Activated CD4-positive, alpha-beta memory T cell treated with anti-CD3 and anti-CD28 coated beads, Interleukin-2, amount 10 ng/mL, durations not matched to agents 7 days and 5 days (primary cell): ENCODE data around the gene SOAT1. TPM values are rescaled to one million over a fixed set of nuclear protein-coding genes. Genes with fewer than 3 reads are reported as not detected.
"Not testable (repeated sequence)": the region's sequence is repeated elsewhere in the genome, so short reads cannot be mapped to it uniquely, and the experiment has no call there.

Experiments
- CTCF ChIA-PET: fragments of 350-600 bp; sonication (Branson Sonifier 250); formaldehyde crosslinking; loops from one replicate; lab custom pipeline; 2021; ENCODE audit warnings: antibody characterized with exemption, inconsistent platforms; lab: Charles Lee
- POLR2A ChIA-PET: fragments of 350-600 bp; sonication (Branson Sonifier 250); formaldehyde crosslinking; loops from one replicate; lab custom pipeline; 2021; ENCODE audit warnings: antibody characterized with exemption; lab: Charles Lee
- DNase-seq: peaks from one replicate; pipeline ENCODE4 v3.0.0-alpha.2; 2020
- H3K27ac Mint-ChIP-seq: one replicate; pipeline ENCODE4 v1.8.0; 2021; ENCODE audit warnings: mild to moderate bottlenecking, mixed read lengths
- H3K27me3 Mint-ChIP-seq: one replicate; pipeline ENCODE4 v1.8.0; 2021; ENCODE audit warnings: mixed read lengths
- H3K36me3 Mint-ChIP-seq: one replicate; pipeline ENCODE4 v1.8.0; 2021; ENCODE audit warnings: low read depth, mixed read lengths
- H3K4me1 Mint-ChIP-seq: one replicate; pipeline ENCODE4 v1.8.0; 2021; ENCODE audit warnings: mixed read lengths
- H3K4me3 Mint-ChIP-seq: one replicate; pipeline ENCODE4 v1.8.0; 2021; ENCODE audit warnings: mild to moderate bottlenecking, mixed read lengths
- H3K9me3 Mint-ChIP-seq: one replicate; pipeline ENCODE4 v1.8.0; 2021; ENCODE audit warnings: mixed read lengths
- total RNA-seq, 2 experiments: library from RNA; stranded (reverse); gene quantifications; one replicate each; pipeline ENCODE4 v1.2.3, GENCODE V29; 2021

SOAT1 gene
- total RNA-seq, 2 experiments from 2014 or later: 55.7 to 58.3 TPM

DNA sequence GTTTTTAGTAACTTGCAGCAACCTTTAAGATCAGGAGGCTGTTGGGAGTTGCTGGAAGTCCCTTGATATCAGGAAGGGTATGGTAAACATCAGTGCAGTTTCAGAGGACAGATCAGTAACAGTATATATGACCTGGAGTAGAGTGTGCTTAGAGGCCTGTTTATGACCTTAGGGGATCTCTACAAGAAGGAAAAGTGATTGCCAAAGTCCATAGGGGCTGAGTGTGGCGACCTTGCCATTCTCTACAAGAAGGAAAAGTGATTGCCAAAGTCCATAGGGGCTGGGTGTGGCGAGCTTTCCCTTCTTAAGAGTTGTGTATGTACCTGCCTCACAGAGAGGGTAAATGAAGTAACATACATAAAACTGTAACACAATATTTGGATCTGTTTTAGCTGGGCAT lies 43.7 kb downstream of the SOAT1 start:
- POLR2A ChIA-PET: interaction anchor here (0.7 kb wide), 1 partner anchor 28 kb away, joined by 3 read pairs; no protein-coding TSS in a partner anchor
- DNase-seq: no peak
- CTCF ChIA-PET: no interaction called here
- H3K27me3 Mint-ChIP-seq: no peaks in the 10 kb centered on the region
- peaks cover 31% of the 10 kb centered on the region for H3K36me3 Mint-ChIP-seq
- H3K27ac Mint-ChIP-seq: no peak overlapping the region
- no peak overlapping the region for H3K4me3 Mint-ChIP-seq
- no peaks in the 10 kb centered on the region for H3K9me3 Mint-ChIP-seq
- H3K4me1 Mint-ChIP-seq: peaks cover 5% of the 10 kb centered on the region

DNA sequence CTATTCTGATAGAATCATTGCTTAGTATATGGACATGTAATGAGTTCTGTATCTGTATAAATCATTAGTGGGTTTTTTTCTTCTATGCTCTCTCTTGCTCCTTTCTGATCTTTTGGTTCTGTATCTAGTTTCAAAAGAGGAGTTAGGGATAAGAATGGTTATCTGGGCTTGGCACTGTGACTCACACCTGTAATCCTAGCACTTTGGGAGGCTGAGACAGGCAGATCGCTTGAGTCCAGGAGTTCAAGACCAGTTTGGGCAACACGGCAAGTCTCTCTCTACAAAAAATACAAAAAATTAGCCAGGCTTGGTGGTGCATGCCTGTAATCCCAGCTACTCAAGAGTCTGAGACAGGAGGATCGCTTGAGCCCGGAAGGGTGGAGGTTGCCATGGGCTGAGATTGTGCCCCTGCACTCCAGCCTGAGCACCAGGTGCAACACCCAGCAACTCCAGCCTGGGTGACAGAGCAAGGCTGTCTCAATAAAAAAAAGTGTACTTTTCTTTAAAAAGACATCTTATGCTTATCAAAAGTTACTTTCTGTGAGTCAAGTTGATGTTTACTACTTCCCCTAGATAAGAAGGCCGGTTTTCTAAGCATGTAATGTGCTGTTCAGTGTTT lies 44.5 kb downstream of the SOAT1 start:
- Mint-ChIP-seq H3K27ac (no peak overlapping the region), H3K4me1 (peaks cover 5% of the 10 kb centered on the region), H3K9me3 (no peaks in the 10 kb centered on the region), H3K27me3 (no peaks in the 10 kb centered on the region), H3K36me3 (peaks cover 37% of the 10 kb centered on the region), H3K4me3 (no peak overlapping the region)
- DNase-seq: no peak
- ChIA-PET CTCF (no interaction called here), POLR2A (no interaction called here)

DNA sequence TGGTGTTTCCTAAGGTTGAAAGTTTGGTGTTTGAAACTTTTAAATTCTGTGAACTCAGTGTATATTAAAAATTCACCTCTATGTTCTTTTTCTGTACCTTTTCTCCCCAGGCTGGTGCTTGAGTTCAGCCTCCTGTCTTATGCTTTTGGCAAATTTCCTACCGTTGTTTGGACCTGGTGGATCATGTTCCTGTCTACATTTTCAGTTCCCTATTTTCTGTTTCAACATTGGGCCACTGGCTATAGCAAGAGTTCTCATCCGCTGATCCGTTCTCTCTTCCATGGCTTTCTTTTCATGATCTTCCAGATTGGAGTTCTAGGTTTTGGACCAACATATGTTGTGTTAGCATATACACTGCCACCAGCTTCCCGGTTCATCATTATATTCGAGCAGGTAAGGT lies 47.3 kb downstream of the SOAT1 start:
- Mint-ChIP-seq H3K9me3 (no peaks in the 10 kb centered on the region), H3K36me3 (peaks cover 41% of the 10 kb centered on the region), H3K27me3 (no peaks in the 10 kb centered on the region), H3K27ac (no peak overlapping the region), H3K4me3 (no peak overlapping the region), H3K4me1 (peaks cover 2% of the 10 kb centered on the region)
- no peak for DNase-seq
- ChIA-PET POLR2A (no interaction called here), CTCF (no interaction called here)

DNA sequence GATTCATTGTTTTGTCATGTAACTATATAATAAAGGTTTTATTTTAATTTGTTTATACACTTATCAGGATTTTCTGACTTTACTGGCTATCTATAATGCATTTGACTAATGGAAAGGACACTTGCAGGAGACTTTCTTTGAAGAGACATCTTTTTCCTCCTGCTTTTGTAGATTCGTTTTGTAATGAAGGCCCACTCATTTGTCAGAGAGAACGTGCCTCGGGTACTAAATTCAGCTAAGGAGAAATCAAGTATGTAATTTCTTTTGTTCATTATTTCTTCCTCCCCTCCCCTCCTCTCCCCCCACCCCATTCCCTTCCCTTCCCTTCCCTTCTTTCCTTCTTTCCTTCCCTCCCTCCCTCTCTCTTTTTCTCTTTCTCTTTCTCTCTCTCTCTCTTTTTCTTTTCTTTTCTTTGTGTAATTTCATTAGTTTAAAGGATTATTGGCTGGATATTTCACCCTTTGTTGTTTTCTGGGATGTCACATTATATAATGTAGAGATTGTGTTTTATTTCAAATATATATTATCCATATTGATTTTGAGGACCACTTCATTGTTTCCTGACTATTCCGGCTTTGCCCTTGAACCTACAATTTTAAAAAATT lies 48.4 kb downstream of the SOAT1 start:
- peaks cover 2% of the 10 kb centered on the region for H3K4me1 Mint-ChIP-seq
- no peaks in the 10 kb centered on the region for H3K27me3 Mint-ChIP-seq
- no peak for DNase-seq
- H3K4me3 Mint-ChIP-seq: no peak overlapping the region
- CTCF ChIA-PET: no interaction called here
- H3K9me3 Mint-ChIP-seq: no peaks in the 10 kb centered on the region
- POLR2A ChIA-PET: no interaction called here
- H3K27ac Mint-ChIP-seq: no peak overlapping the region
- peaks cover 43% of the 10 kb centered on the region for H3K36me3 Mint-ChIP-seq

DNA sequence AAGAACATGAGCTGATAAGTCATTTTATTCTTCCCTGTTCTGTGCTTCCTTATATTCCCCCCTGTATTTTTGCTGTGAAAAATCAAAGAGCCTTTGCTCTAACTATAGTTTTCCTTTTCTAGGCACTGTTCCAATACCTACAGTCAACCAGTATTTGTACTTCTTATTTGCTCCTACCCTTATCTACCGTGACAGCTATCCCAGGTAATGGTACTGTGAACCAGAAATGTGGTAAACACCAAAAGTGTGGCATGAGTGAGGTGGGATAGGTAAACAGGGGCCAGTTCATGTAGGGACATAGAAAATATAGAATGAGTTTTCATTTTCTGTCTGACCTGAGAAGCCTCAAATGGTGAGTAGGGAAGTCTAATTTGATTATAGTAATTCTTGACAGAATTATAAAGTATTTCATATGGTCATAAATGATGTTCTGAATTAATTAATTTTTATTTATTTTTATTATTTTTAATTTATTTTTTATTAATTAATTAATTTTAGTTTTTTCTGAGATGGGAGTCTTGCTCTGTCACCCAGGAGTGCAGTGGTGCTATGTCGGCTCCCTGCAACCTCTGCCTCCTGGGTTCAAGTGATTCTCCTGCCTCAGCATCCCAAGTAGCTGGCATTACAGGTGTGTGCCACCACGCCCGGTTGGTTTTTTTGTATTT lies 49.3 kb downstream of the SOAT1 start:
- POLR2A ChIA-PET: no interaction called here
- no peak overlapping the region for H3K4me3 Mint-ChIP-seq
- no peaks in the 10 kb centered on the region for H3K27me3 Mint-ChIP-seq
- no peaks in the 10 kb centered on the region for H3K9me3 Mint-ChIP-seq
- H3K36me3 Mint-ChIP-seq: peaks cover 47% of the 10 kb centered on the region
- DNase-seq: no peak
- no peak overlapping the region for H3K27ac Mint-ChIP-seq
- peaks cover 2% of the 10 kb centered on the region for H3K4me1 Mint-ChIP-seq
- CTCF ChIA-PET: no interaction called here

DNA sequence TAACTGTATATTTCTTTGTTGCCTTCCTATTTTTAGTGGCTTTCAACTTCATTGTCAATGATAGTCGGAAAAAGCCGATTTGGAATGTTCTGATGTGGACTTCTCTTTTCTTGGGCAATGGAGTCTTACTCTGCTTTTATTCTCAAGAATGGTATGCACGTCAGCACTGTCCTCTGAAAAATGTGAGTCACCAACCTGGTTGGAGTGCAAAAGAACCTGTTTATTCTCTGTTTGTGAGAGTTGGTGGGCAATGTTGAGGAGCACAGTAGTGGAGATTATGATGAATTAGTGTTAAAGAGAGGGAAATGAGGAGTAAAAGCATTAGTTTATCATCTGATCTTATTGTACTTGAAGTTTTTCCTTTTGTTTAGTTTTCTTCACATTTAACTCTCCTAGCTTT lies 57.7 kb downstream of the SOAT1 start:
- no peak overlapping the region for H3K4me3 Mint-ChIP-seq
- POLR2A ChIA-PET: no interaction called here
- peaks cover 10% of the 10 kb centered on the region for H3K4me1 Mint-ChIP-seq
- no peaks in the 10 kb centered on the region for H3K9me3 Mint-ChIP-seq
- CTCF ChIA-PET: no interaction called here
- peaks cover 66% of the 10 kb centered on the region for H3K36me3 Mint-ChIP-seq
- DNase-seq: no peak
- H3K27ac Mint-ChIP-seq: no peak overlapping the region
- no peaks in the 10 kb centered on the region for H3K27me3 Mint-ChIP-seq

DNA sequence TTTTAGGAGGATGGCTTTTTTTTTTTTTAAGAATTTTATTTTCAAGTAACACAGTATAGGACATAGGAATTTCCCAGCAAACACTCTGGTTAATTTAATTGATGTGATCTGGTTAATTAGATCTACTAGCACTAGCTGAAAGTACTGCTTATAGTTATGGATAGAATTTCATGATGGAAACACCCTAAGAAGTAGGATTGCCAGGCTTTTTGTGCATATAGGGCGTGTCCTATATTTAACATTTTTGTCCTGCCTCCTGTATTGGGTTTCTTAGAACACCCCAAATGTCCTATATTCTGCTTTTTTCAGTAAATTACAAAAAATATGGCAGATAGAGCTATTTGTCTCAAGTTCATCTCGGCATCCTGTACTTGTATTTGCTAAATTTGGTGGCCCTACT lies 58.6 kb downstream of the SOAT1 start:
- Mint-ChIP-seq H3K27me3 (no peaks in the 10 kb centered on the region), H3K4me3 (no peak overlapping the region), H3K36me3 (peaks cover 64% of the 10 kb centered on the region), H3K27ac (no peak overlapping the region), H3K9me3 (no peaks in the 10 kb centered on the region), H3K4me1 (peaks cover 10% of the 10 kb centered on the region)
- DNase-seq: no peak
- CTCF ChIA-PET: interaction anchor here (1.2 kb wide), 1 partner anchor 232 kb away, joined by 3 read pairs; no protein-coding TSS in a partner anchor
- POLR2A ChIA-PET: interaction anchor here (1.3 kb wide), 1 partner anchor 13 kb away, joined by 3 read pairs; the partner anchor contains the start of gene AXDND1

DNA sequence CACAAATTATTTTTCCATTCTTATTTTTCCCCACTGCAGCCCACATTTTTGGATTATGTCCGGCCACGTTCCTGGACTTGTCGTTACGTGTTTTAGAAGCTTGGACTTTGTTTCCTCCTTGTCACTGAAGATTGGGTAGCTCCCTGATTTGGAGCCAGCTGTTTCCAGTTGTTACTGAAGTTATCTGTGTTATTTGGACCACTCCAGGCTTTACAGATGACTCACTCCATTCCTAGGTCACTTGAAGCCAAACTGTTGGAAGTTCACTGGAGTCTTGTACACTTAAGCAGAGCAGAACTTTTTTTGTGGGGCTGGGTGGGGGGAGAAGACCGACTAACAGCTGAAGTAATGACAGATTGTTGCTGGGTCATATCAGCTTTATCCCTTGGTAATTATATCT lies 59.9 kb downstream of the SOAT1 start:
- Mint-ChIP-seq H3K4me3 (no peak overlapping the region), H3K27ac (no peak overlapping the region), H3K9me3 (no peaks in the 10 kb centered on the region), H3K27me3 (no peaks in the 10 kb centered on the region), H3K36me3 (peaks cover 52% of the 10 kb centered on the region), H3K4me1 (peaks cover 10% of the 10 kb centered on the region)
- no peak for DNase-seq
- ChIA-PET CTCF (no interaction called here), POLR2A (interaction anchor here (0.9 to 1.0 kb wide), 2 partner anchors 12 to 59 kb away, joined by 4 to 5 read pairs; partner anchors contain the start of gene AXDND1)

DNA sequence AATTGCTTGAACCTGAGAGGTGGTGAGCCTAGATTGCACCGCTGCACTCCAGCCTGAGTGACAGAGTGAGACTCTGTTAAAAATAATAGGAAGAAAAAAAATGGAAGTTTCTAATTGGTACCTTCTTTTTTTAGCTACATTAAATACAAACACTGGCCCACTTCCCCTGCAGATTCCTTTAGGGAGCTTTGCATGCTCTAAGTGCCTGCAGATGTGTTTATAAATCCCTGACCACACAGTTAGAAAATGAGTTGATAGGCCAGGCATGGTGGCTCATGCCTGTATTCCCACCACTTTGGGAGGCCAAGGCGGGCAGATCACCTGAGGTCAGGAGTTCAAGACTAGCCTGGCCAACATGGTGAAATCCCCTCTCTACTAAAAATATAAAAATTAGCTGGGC lies 68.0 kb downstream of the SOAT1 start:
- DNase-seq, POLR2A ChIA-PET, H3K4me3 Mint-ChIP-seq, H3K36me3 Mint-ChIP-seq, H3K9me3 Mint-ChIP-seq, H3K27me3 Mint-ChIP-seq, H3K27ac Mint-ChIP-seq, CTCF ChIA-PET: not testable (repeated sequence)
- H3K4me1 Mint-ChIP-seq: peaks cover 11% of the 10 kb centered on the region

DNA sequence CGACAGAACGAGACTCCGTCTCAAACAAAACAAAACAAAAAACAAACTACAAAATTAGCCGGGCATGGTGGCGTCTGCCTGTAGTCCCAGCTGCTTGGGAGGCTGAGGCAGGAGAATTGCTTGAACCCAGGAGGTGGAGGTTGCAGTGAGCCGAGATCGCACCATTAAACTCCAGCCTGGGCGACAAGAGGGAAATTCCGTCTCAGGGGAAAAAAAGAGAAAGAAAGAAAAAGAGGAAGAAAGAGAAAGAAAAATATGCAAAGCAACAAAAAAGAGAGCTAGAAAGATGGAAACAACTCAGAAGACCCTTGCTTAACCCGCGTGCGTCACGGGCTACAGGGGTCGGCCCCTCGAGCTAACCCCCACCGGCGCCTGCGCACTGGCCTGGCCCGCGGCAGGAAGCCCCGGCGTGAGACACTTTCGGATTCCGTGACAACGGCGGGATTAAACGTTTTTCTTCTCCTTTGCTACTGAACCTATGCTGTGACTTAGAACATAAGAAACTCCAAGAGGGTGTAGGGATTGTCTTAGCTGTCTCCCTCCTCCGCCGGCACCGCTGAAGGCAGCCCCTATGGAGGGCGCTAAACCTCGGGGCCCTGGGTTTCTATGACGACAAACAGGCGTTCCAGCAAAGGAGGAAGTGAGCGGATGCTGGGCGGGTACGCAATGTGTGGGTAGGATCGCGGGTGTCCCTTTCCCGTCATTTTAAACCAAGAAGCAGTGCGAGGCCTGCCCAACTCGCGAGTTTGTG lies 71.9 kb downstream of the SOAT1 start, which contains the start of gene AXDND1:
Gene AXDND1, plus strand, starts transcription at position 630 of the 751 bp plus-strand sequence. CDS start 539 bp downstream, outside the sequence.
- H3K36me3 Mint-ChIP-seq: no peaks in the 10 kb centered on the region
- no peaks in the 10 kb centered on the region for H3K27me3 Mint-ChIP-seq
- H3K27ac Mint-ChIP-seq: peak within 1 kb of the TSS; percentile 99
- ChIA-PET CTCF (interaction anchor here (0.7 to 4.6 kb wide), 7 partner anchors 10 to 286 kb away, joined by 3 to 33 read pairs (median 3); partner anchors contain the start of gene SOAT1), POLR2A (interaction anchor here (0.7 to 1.9 kb wide), 12 partner anchors 10 to 284 kb away, joined by 3 to 22 read pairs (median 3); partner anchors contain the start of genes SOAT1 and TOR3A)
- H3K4me3 Mint-ChIP-seq: peak within 1 kb of the TSS; percentile 95
- H3K4me1 Mint-ChIP-seq: peaks cover 13% of the 10 kb centered on the region
- no peaks in the 10 kb centered on the region for H3K9me3 Mint-ChIP-seq
- DNase-seq: peak; percentile 91

DNA sequence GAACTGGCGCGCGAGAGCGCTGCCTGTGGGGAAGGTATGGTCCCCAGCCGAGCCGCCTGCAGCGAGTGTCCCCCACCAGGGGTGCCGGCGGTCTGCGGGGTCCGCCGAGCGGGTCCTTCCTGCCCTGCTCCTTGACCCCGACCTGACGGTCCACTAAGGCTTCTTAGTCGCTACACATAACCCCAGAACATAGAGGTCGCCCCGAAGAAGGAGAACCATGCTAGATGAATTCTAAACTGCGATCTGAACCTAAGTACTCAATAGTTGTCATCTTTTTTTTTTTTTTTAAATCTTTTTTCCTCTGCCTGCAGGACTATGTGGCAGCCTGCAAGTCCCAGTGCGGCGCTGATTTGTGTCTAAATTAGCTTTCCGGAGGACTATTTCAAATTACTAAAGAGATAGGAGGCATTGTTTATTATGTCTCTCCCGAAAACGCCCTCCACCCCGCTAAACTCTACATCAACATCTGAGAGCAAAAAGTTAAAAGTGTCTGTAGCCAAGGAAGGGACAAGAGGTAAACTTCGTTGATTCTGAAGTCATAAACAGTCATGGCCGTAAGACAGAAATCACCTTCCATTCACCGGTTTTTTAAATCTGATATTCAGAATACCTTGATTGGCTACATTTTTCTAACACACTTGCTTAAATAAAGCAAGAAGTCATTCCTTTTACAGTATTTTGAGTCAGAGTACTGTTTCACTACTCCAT lies 72.7 kb downstream of the SOAT1 start:
- CTCF ChIA-PET: interaction anchor here (1.0 to 4.6 kb wide), 5 partner anchors 72 to 287 kb away, joined by 3 to 33 read pairs (median 3); partner anchors contain the start of gene SOAT1
- POLR2A ChIA-PET: interaction anchor here (1.0 to 1.9 kb wide), 9 partner anchors 10 to 285 kb away, joined by 3 to 22 read pairs (median 3); partner anchors contain the start of genes SOAT1 and TOR3A
- Mint-ChIP-seq H3K27ac (peak overlapping the region; percentile 99), H3K4me1 (peaks cover 13% of the 10 kb centered on the region), H3K36me3 (no peaks in the 10 kb centered on the region), H3K4me3 (peak overlapping the region; percentile 95), H3K27me3 (no peaks in the 10 kb centered on the region), H3K9me3 (no peaks in the 10 kb centered on the region)
- DNase-seq: no peak

DNA sequence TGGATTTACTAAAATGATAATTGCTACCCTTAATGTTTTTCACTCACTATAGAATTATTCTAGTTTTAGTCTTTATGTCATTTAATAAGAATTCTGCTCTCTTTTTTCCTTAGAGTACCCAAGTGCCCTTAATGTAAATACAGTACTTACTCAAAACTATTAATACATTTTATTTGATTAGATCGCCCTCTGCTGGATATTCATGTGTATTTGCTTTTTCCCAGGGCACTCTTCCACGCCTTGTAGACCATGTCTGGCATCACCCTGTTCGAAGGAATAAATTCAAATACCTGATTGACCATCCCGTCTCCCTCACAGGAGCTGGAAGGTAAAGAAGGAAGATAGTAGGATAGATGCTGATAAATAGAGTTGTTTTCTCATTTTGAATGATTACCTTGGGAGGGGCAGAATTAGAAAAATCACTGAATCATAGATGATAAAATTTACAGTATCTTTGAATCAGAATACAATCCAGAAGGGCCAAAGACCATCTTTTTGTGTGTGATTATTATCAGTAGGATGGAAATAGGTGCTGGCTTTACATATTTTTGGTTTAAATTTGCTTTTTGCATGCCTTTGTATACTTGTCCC lies 76.2 kb downstream of the SOAT1 start:
- no peaks in the 10 kb centered on the region for H3K36me3 Mint-ChIP-seq

More for the DNA sequence above, 76.2 kb downstream of the SOAT1 start:
- peak; percentile 30 for DNase-seq
- POLR2A ChIA-PET: no interaction called here
- Mint-ChIP-seq H3K4me1 (peaks cover 13% of the 10 kb centered on the region), H3K27ac (no peak overlapping the region), H3K9me3 (no peaks in the 10 kb centered on the region), H3K27me3 (peaks cover 2% of the 10 kb centered on the region), H3K4me3 (no peak overlapping the region)
- CTCF ChIA-PET: interaction anchor here (0.6 to 4.7 kb wide), 11 partner anchors 10 to 290 kb away, joined by 3 to 57 read pairs (median 5); partner anchors contain the start of gene TOR3A
